GM19099 (cell line): ENCODE data around the gene MATN1.

Experiments
- POLR2A ChIP-seq: IDR thresholded peaks from 3 replicates; pipeline ENCODE4 v1.6.1; 2011; ENCODE audit warnings: low read depth; ENCODE audit not compliant: insufficient read length; ENCODE audit errors: extremely low read depth

The MATN1 gene

GRCh38 chr1:30681782-30682181 lies 41.6 kb downstream of the MATN1 start:
- no peak for TF ChIP-seq POLR2A

- no peak for TF ChIP-seq POLR2A
Observed at GRCh38 chr1:30680879-30681278, 42.5 kb downstream of the MATN1 start.

DNA sequence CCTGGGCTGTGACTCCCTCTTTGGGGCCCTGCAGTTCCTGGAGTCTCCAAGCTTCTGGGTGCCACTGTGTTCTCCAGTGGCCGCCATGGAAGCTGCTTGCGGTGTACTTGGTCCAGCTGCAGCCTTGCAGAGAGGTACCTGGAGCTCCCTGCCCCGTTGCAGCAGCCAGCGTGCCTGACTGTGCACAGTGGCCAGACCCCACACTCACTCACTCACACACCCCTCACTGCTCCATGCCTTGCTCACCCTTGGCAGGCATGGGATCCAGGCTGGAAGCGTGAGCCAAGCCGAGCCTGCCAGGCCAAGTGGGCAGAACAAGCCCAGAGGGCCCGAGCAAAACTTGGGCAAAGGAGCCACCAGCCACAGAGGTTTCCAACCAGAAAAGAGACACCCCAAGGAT lies 43.0 kb downstream of the MATN1 start:
- TF ChIP-seq POLR2A = no peak

GRCh38 chr1:30679976-30680305 lies 43.4 kb downstream of the MATN1 start:
- no peak for TF ChIP-seq POLR2A

DNA sequence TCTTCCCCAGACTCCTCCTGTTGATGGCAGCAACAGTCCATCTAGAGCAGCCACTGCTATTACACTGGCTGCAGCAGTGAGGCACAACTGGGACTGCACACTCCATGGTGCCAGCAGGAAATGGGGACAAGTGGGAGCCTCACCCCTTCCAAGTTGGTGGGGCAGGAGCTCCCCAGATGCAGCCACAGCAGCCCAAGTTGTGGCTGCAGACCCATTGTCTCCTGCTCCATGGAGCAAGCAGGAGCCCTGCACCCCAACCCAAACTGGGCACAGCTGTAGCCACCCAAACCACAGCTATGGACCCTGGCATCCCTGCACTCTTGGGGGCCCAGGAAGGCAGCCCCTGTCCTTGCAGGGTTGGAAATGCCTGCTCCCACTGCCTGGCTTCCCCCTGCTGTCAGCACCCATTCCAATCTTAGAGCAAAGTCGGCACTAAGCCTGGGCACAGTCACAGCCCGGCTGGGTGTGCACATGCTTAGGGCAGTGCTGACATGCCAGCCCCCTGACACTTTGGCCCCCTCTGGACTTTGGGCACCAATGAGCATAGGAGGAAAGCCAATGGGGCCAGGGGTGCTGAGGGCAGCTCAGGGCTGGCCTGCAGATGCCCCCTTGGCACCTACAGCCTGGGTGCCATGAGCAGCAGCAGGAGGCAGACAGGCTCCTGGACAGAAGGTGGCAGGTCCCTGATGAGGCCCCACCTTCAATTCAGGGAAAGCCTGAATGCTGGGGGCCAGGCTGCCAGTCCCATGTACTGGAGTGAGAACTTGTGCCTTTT lies 44.0 kb downstream of the MATN1 start:
- no peak for TF ChIP-seq POLR2A

- no peak for TF ChIP-seq POLR2A
Observed at GRCh38 chr1:30678209-30678608, 45.2 kb downstream of the MATN1 start.

DNA sequence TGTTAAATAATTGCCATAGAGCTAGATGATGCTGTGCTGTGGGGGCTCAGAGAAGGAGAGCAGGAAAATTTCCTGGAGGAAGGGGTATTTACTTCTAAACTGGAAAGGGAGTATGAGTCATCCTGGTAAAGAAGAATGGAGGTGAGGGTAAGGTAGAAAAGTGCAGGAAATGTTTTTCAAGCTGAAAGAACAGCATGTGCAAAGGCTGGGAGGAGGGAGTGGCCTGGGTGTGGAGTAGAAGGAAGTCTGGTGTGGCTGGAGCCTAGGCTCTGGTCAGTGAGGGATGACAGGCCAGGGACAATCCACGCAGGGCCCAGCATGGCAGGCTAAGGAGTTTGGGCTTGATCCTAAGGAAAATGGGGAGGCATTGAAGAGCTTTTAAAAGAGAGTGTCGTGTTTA lies 45.9 kb downstream of the MATN1 start:
- TF ChIP-seq POLR2A = no peak

DNA sequence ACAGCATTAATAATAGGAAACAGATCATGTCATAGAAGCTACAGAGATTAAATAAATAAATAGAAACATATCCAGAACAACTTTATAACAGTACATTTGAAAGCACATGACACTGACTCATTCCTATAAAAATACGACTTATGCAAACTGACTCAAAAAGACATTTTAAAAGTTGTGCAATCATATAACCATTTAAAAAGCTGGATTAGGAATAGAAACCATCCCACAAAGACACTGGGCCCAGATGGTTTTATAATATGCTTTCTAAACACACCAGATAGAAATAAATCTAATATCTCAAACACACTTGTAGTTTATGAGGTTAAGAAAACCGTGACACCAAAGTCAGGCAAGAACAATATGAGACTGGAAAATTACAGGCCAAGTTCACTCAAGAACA lies 47.6 kb downstream of the MATN1 start:
- TF ChIP-seq POLR2A = no peak

- TF ChIP-seq POLR2A = no peak
Observed at GRCh38 chr1:30675289-30675688, 48.1 kb downstream of the MATN1 start.

GRCh38 chr1:30673395-30673794 lies 50.0 kb downstream of the MATN1 start:
- TF ChIP-seq POLR2A = no peak

DNA sequence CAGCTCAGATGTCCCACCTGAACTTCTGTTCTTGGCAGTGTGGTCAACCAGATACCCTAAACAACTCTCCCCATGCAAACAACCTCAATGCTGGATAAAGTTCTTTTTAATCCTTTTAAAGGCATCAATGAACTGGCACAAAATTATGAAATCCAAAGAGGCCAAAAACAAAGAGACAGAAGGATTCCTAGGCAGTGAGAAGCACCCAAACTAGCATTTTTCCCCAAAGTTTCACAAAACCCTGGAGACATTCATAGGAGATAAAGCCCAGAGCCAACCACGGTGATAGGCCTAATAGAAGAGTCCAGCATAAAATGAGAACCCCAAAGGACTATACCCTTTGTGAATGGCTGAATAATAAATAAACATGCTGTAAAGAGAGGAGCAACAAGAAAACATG lies 50.7 kb downstream of the MATN1 start:
- no peak for TF ChIP-seq POLR2A

DNA sequence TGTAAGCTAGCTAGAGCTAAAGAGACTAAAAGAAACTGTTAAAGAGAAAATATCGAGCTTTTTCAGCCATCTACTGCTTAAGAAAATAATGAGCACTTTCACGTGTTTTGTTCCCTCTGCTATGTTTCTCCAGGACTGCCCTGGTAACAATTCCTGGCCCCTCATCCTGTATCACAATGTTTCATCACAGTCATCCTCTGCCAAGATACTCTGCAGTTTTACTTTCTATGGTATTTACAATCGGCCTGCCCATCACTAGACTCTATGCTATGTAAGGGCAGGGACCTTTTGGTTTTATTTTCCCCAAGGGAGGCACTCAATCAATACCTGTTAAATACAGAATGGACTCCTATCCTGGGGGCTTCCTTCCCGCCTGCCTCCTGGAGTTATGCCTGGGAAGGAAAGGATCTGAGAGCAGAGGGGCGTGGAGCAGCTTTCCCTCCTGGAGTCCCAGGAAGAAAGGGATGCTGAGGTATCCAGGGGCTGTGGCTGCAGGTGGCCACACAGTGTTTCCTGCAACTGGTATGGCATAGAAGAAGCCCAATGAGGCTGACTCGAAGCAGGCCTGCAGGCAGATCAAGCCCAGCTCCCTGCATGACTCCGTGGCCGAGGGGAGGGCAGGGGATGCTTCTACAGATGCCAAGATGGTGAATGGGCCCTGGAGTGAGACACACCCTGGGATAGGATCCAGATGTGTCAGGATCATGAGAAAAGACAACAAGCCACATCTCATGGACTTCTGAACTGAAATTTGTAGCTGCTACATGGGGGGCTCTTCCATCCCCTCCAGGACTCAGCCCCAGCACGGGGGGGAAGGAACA lies 52.9 kb downstream of the MATN1 start:
- TF ChIP-seq POLR2A = no peak

GRCh38 chr1:30668546-30669327 lies 54.6 kb downstream of the MATN1 start:
- TF ChIP-seq POLR2A = no peak

- TF ChIP-seq POLR2A = no peak
Observed at GRCh38 chr1:30668024-30668423, 55.4 kb downstream of the MATN1 start.

DNA sequence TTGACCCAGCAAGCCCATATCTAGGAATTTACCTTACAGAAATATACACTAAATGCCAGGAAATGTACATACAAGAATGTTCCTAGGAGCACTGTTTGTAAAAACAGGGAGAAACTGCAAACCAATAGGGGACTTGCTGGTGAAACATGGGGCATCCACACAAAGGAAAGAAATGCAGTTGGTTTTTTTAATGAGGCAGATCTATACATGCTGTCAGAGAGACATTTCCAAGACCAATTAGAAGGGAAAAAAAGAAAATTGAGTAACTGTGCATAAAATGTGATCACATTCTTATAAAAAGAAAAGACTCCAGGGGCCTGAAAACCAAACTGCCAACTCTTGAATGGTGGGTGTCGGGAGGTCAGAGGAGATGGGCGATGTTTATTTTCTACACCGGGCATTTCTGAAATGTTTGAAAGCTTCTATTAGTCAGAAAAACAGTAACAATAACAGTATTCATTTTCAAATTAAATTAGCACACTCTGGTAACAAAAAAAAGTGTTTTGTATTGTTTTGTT lies 56.6 kb downstream of the MATN1 start:
- no peak for TF ChIP-seq POLR2A
